IMR-90 (cell line): ENCODE results near the gene PDZD2. TPM values are rescaled to one million over a fixed set of nuclear protein-coding genes. Genes with fewer than 3 reads are reported as not detected.

ENCODE experiments used
- ATAC-seq: fragments of 200-7000 bp; cut with Tn5 transposase; 2 replicates; pipeline ENCODE4 v1.9.1; 2020; ENCODE audit warnings: low read depth, mild to moderate bottlenecking, moderate library complexity
- BruUV-seq: library from RNA; stranded (reverse); fragments of 400-500 nt; replicated peaks from 2 replicates; lab custom pipeline; 2021; lab: Mats Ljungman, UMichigan
- CTCF ChIA-PET: fragments of 300-600 bp; formaldehyde crosslinking; extraction: SDS; loops from one replicate; lab custom pipeline; 2021; ENCODE audit warnings: antibody characterized with exemption; lab: Yijun Ruan, JAX
- POLR2A ChIA-PET: fragments of 300-600 bp; sonication (Branson Sonifier 250); formaldehyde crosslinking; loops from one replicate; lab custom pipeline; 2022; ENCODE audit warnings: antibody characterized with exemption; ENCODE audit not compliant: unreplicated experiment; lab: Charles Lee
- DNase-seq: peaks from one replicate; pipeline ENCODE4 v3.0.0; 2013
- H2AFZ ChIP-seq: replicated peaks from 2 replicates; pipeline ENCODE3; 2013; ENCODE audit warnings: low read length, mild to moderate bottlenecking; ENCODE audit not compliant: poor library complexity
- H2AK5ac ChIP-seq: 2 replicates; pipeline ENCODE4 v1.6.1; 2013; ENCODE audit warnings: low read depth, low read length, inconsistent platforms
- H2AK9ac ChIP-seq: replicated peaks from 2 replicates; pipeline ENCODE3; 2013; ENCODE audit warnings: mild to moderate bottlenecking, low read depth, low read length, moderate library complexity; ENCODE audit not compliant: poor library complexity
- H2BK120ac ChIP-seq: 2 replicates; pipeline ENCODE4 v1.6.1; 2013; ENCODE audit warnings: low read depth, low read length, inconsistent platforms
- H2BK15ac ChIP-seq: 3 replicates; pipeline ENCODE4 v1.6.1; 2013; ENCODE audit warnings: low read depth, low read length, inconsistent platforms
- H2BK20ac ChIP-seq: 2 replicates; pipeline ENCODE4 v1.6.1; 2013; ENCODE audit warnings: low read depth, mild to moderate bottlenecking, inconsistent platforms, low read length, moderate library complexity
- H2BK5ac ChIP-seq: 2 replicates; pipeline ENCODE4 v1.6.1; 2013; ENCODE audit warnings: mild to moderate bottlenecking, low read depth, low read length, inconsistent platforms; ENCODE audit not compliant: poor library complexity, severe bottlenecking
- H3K14ac ChIP-seq: replicated peaks from 2 replicates; pipeline ENCODE4 v1.6.1; 2013; ENCODE audit warnings: low read depth, low read length, inconsistent platforms
- H3K18ac ChIP-seq: 2 replicates; pipeline ENCODE4 v1.6.1; 2013; ENCODE audit warnings: low read depth, low read length, control low read depth
- H3K23ac ChIP-seq: 2 replicates; pipeline ENCODE4 v1.6.1; 2013; ENCODE audit warnings: low read depth, low read length, inconsistent platforms
- H3K27ac ChIP-seq: 2 replicates; pipeline ENCODE4 v1.5.1; 2013; ENCODE audit warnings: mild to moderate bottlenecking, control low read depth, low read length; ENCODE audit not compliant: insufficient read depth
- H3K27me3 ChIP-seq: 2 replicates; pipeline ENCODE4 v1.6.1; 2013; ENCODE audit warnings: low read length; ENCODE audit not compliant: control insufficient read depth, insufficient read depth
- H3K36me3 ChIP-seq: 2 replicates; pipeline ENCODE4 v1.6.1; 2013; ENCODE audit warnings: low read length, mixed read lengths; ENCODE audit not compliant: control insufficient read depth, insufficient read depth
- H3K4ac ChIP-seq: 2 replicates; pipeline ENCODE4 v1.6.1; 2013; ENCODE audit warnings: low read depth, low read length, inconsistent platforms
- H3K4me1 ChIP-seq: 2 replicates; pipeline ENCODE4 v1.6.1; 2013; ENCODE audit warnings: low read length, mixed read lengths; ENCODE audit not compliant: control insufficient read depth, insufficient read depth
- H3K4me2 ChIP-seq: 2 replicates; pipeline ENCODE4 v1.6.1; 2013; ENCODE audit warnings: low read depth, mild to moderate bottlenecking, control low read depth, low read length, moderate library complexity
- H3K4me3 ChIP-seq: 2 replicates; pipeline ENCODE4 v1.5.1; 2013; ENCODE audit warnings: low read depth, mild to moderate bottlenecking, control low read depth, low read length, moderate library complexity; ENCODE audit not compliant: insufficient read depth
- H3K56ac ChIP-seq: 2 replicates; pipeline ENCODE4 v1.6.1; 2013; ENCODE audit warnings: low read length, inconsistent platforms; ENCODE audit not compliant: insufficient read depth; ENCODE audit errors: extremely low read depth
- H3K79me1 ChIP-seq, 2 experiments: 2 replicates each; pipeline ENCODE4 v1.6.1; 2013; ENCODE audit warnings: low read length in 2 of 2, inconsistent platforms in 1 of 2, low read depth in 1 of 2
- H3K9ac ChIP-seq: 2 replicates; pipeline ENCODE4 v1.6.1; 2013; ENCODE audit warnings: low read depth, low read length, control low read depth
- H3K9me1 ChIP-seq: 2 replicates; pipeline ENCODE4 v1.6.1; 2013; ENCODE audit warnings: low read length, inconsistent platforms; ENCODE audit not compliant: insufficient read depth
- H3K9me3 ChIP-seq: 2 replicates; pipeline ENCODE4 v1.6.1; 2013; ENCODE audit warnings: low read length; ENCODE audit not compliant: control insufficient read depth, insufficient read depth
- H4K20me1 ChIP-seq: 2 replicates; pipeline ENCODE4 v1.6.1; 2013; ENCODE audit warnings: low read length, inconsistent platforms; ENCODE audit not compliant: insufficient read depth
- H4K5ac ChIP-seq: 2 replicates; pipeline ENCODE4 v1.6.1; 2013; ENCODE audit warnings: mild to moderate bottlenecking, low read depth, low read length, control low read depth
- H4K8ac ChIP-seq, 2 experiments: 2 replicates each; pipeline ENCODE4 v1.6.1; 2013; ENCODE audit warnings: low read depth in 2 of 2, low read length in 2 of 2, control low read depth in 1 of 2, inconsistent platforms in 1 of 2
- H4K91ac ChIP-seq: 2 replicates; pipeline ENCODE4 v1.6.1; 2013; ENCODE audit warnings: low read depth, low read length, inconsistent platforms; ENCODE audit not compliant: insufficient read depth
- CEBPB ChIP-seq: IDR thresholded peaks from 2 replicates; pipeline ENCODE4 v1.6.1; 2012; ENCODE audit warnings: low read depth, low read length, improper control_type of control experiment
- CHD1 ChIP-seq: IDR thresholded peaks from 2 replicates; pipeline ENCODE4 v1.6.1; 2012; ENCODE audit warnings: low read depth, low read length, improper control_type of control experiment
- ELK1 ChIP-seq: fragments of 150-350 bp; IDR thresholded peaks from 2 replicates; pipeline ENCODE4 v1.6.1; 2016; ENCODE audit warnings: low read depth, mild to moderate bottlenecking, low read length, moderate library complexity, borderline replicate concordance
- MAFK ChIP-seq: IDR thresholded peaks from 2 replicates; pipeline ENCODE4 v1.6.1; 2012; ENCODE audit warnings: low read depth, low read length, improper control_type of control experiment
- MAZ ChIP-seq: IDR thresholded peaks from 2 replicates; pipeline ENCODE4 v1.6.1; 2012; ENCODE audit warnings: low read depth, mild to moderate bottlenecking, low read length, improper control_type of control experiment, moderate library complexity, borderline replicate concordance
- MXI1 ChIP-seq: IDR thresholded peaks from 2 replicates; pipeline ENCODE4 v1.6.1; 2012; ENCODE audit warnings: low read depth, mild to moderate bottlenecking, low read length, moderate library complexity, borderline replicate concordance
- POLR2A ChIP-seq: IDR thresholded peaks from 2 replicates; pipeline ENCODE4 v1.6.1; 2012; ENCODE audit warnings: mild to moderate bottlenecking, low read depth, low read length
- RAD21 ChIP-seq: IDR thresholded peaks from 2 replicates; pipeline ENCODE4 v1.6.1; 2012; ENCODE audit warnings: low read length, improper control_type of control experiment
- SMC3 ChIP-seq: fragments of 150-350 bp; IDR thresholded peaks from 2 replicates; pipeline ENCODE4 v1.6.1; 2016; ENCODE audit warnings: low read depth, mild to moderate bottlenecking, antibody characterized with exemption, low read length, moderate library complexity
- USF2 ChIP-seq: fragments of 150-350 bp; IDR thresholded peaks from 2 replicates; pipeline ENCODE4 v1.6.1; 2017; ENCODE audit warnings: mild to moderate bottlenecking, antibody characterized with exemption, low read length, low read depth
- WGBS, 2 experiments: methylation state at CpG; one replicate each; pipeline versions ENCODE4 v1.1.5 to v1.1.7; 2013; ENCODE audit warnings: missing lambda C conversion rate in 2 of 2; ENCODE audit not compliant: insufficient read length in 1 of 2; ENCODE audit errors: extremely low coverage in 2 of 2; 5-methylcytosine and 5-hydroxymethylcytosine counted together
- dilution Hi-C: fragments of 300-500 bp; cut with HindIII; formaldehyde crosslinking; loops from one replicate; pipeline ENCODE4 v1.14.3; 2018; ENCODE audit warnings: low sequenced_read_pairs; ENCODE audit not compliant: unreplicated experiment
- in situ Hi-C: fragments of 300-500 bp; cut with MboI; formaldehyde crosslinking; loops from 3 replicates; pipeline ENCODE4 v1.14.3; 2019; ENCODE audit warnings: low sequenced_read_pairs, inconsistent platforms, mixed read lengths
- intact Hi-C: fragments of 100-400 bp; cut with micrococcal nuclease; formaldehyde crosslinking; loops from 2 replicates; pipeline ENCODE4 v1.10.0; 2022
- polyA plus RNA-seq, 3 experiments: library from polyadenylated mRNA; depleted of rRNA; stranded (reverse); fragments of >200 nt; gene quantifications; 2 replicates each; pipeline ENCODE4 v1.2.3, GENCODE V29; 2012; ENCODE audit warnings: low replicate concordance in 1 of 3
- total RNA-seq: library from RNA; depleted of rRNA; stranded (reverse); fragments of >200 nt; gene quantifications from 2 replicates; pipeline ENCODE4 v1.2.3, GENCODE V29; 2012

Gene PDZD2
- total and polyA plus RNA-seq, 2 of the 4 experiments (the other 2 are of a cell fraction) = under 0.01 to 0.02 TPM

- Histone ChIP-seq H3K4me1 (no peaks in the 10 kb centered on the region), H2BK20ac (no peak overlapping the region), H3K79me1 (no peaks in the 10 kb centered on the region), H3K9me3 (no peaks in the 10 kb centered on the region), H3K9me1 (no peaks in the 10 kb centered on the region), H3K4ac (no peak overlapping the region), H4K8ac (no peak overlapping the region), H3K4me2 (no peak overlapping the region), H4K5ac (no peak overlapping the region), H3K56ac (no peak overlapping the region), H2AFZ (no peak overlapping the region), H4K20me1 (no peaks in the 10 kb centered on the region), H3K36me3 (no peaks in the 10 kb centered on the region), H3K27ac (no peak overlapping the region), H4K91ac (no peak overlapping the region), H3K9ac (no peak overlapping the region), H2BK120ac (no peak overlapping the region), H3K18ac (no peak overlapping the region), H3K23ac (no peak overlapping the region), H2BK5ac (no peak overlapping the region), H3K27me3 (peaks cover 20% of the 10 kb centered on the region), H2AK5ac (no peak overlapping the region), H3K14ac (no peak overlapping the region), H3K4me3 (no peak overlapping the region), H2BK15ac (no peak overlapping the region), H2AK9ac (no peak overlapping the region)
- DNase-seq (no peak), ATAC-seq (no peak)
- in situ Hi-C loops = no loop called here
- no peak for TF ChIP-seq POLR2A
- TF ChIP-seq RAD21 = no peak
- TF ChIP-seq MAZ = no peak
- no peak for TF ChIP-seq MXI1
- TF ChIP-seq CEBPB = no peak
- TF ChIP-seq ELK1 = no peak
- no peak for TF ChIP-seq SMC3
- no peak for TF ChIP-seq MAFK
- TF ChIP-seq USF2 = no peak
- TF ChIP-seq CHD1 = no peak
- intact Hi-C loops = no loop called here
- CTCF ChIA-PET = no interaction called here
- POLR2A ChIA-PET = no interaction called here
- no TSS peak for BruUV-seq
- no CpG with 5 or more reads among the region's 6 CpGs for whole genome bisulfite sequencing, 2 experiments
- dilution Hi-C loops = no loop called here
Observed at GRCh38 chr5:31678180-31678579, 39.2 kb downstream of the PDZD2 start.
